ENCODE measurements around the gene ABCA10.

DNA sequence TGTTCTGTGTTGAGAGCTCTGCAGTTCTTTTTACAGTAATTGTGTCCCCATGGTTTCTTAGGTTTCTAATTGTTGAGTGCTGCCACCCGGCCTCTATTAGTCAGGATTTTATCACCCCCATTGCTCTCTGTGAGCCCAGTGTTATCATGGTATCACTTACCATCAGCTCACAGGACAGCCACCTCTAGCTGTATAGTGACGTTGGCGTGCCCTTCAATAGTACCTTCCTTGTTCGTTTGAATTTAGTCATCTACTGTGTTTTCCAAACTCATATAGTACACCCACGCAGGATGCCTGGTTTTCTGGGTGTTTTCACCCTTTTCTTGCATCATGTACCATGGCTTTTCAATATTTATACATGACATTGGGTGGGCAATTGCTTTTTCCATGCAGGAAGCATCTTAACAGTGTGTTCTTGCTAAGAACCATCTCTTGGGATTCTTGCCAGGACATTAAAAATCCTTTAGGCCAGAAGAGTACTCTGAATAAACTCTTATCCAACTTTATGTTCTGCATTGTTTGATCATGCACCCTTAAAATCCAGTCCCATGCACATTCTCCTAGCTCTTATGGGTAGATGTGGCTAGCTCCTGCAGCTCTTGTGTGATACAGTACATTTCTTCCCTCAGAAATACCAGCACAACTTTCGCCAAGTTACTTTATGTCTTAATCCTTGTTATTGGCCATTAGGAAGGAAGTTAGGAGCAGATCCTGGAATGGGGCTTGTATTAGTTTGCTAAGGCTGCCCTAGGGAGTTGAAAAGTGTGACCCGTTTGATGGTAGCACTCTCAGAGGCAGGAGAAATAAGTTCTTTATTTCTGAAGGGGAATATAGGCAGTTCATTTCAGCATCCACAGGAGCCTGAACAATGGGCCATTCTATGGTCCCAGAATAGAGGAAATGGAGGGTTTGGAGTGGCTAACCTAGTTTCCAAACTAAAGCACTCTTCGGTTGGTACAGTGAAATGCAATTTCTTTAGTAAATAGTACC is 11.3 kb upstream of the ABCA10 start:
- TF ChIP-seq POLR2AphosphoS5 (IDR thresholded peaks at IDR 0.05; ENCODE audit: low read depth, low read length) (no peak), ASH2L (IDR thresholded peaks at IDR 0.05; ENCODE audit: insufficient read length, low read depth, low read length) (no peak), ZNF569 (CRISPR knock-in tag; IDR thresholded peaks at IDR 0.05; ENCODE audit: borderline replicate concordance) (no peak), NR3C1 (CRISPR knock-in tag; IDR thresholded peaks at IDR 0.05) (no peak), CCDC6 (CRISPR knock-in tag; IDR thresholded peaks at IDR 0.05) (no peak), CTCF (CRISPR knock-in tag; IDR thresholded peaks at IDR 0.05) (no peak), ZNF513 (CRISPR knock-in tag; conservative IDR thresholded peaks at IDR 0.05) (no peak), EED (CRISPR knock-in tag; IDR thresholded peaks at IDR 0.05) (no peak), SP4 (CRISPR knock-in tag; IDR thresholded peaks at IDR 0.05) (no peak), FOSL2 (CRISPR knock-in tag; IDR thresholded peaks at IDR 0.05) (no peak), ZNF326 (CRISPR knock-in tag; IDR thresholded peaks at IDR 0.05; ENCODE audit: borderline replicate concordance) (no peak), YY1 (IDR thresholded peaks at IDR 0.05; ENCODE audit: insufficient read depth, insufficient replicate concordance, low read depth, low read length) (no peak)
- TF ChIP-seq, protein P1, sequence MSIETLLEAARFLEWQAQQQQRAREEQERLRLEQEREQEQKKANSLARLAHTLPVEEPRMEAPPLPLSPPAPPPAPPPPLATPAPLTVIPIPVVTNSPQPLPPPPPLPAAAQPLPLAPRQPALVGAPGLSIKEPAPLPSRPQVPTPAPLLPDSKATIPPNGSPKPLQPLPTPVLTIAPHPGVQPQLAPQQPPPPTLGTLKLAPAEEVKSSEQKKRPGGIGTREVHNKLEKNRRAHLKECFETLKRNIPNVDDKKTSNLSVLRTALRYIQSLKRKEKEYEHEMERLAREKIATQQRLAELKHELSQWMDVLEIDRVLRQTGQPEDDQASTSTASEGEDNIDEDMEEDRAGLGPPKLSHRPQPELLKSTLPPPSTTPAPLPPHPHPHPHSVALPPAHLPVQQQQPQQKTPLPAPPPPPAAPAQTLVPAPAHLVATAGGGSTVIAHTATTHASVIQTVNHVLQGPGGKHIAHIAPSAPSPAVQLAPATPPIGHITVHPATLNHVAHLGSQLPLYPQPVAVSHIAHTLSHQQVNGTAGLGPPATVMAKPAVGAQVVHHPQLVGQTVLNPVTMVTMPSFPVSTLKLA (IDR thresholded peaks at IDR 0.05): no peak
- TF ChIP-seq, protein P2, sequence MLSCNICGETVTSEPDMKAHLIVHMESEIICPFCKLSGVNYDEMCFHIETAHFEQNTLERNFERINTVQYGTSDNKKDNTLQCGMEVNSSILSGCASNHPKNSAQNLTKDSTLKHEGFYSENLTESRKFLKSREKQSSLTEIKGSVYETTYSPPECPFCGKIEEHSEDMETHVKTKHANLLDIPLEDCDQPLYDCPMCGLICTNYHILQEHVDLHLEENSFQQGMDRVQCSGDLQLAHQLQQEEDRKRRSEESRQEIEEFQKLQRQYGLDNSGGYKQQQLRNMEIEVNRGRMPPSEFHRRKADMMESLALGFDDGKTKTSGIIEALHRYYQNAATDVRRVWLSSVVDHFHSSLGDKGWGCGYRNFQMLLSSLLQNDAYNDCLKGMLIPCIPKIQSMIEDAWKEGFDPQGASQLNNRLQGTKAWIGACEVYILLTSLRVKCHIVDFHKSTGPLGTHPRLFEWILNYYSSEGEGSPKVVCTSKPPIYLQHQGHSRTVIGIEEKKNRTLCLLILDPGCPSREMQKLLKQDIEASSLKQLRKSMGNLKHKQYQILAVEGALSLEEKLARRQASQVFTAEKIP (CRISPR knock-in tag; IDR thresholded peaks at IDR 0.05; ENCODE audit: borderline replicate concordance): no peak
